Activated T-helper 9 cell treated with anti-CD3 and anti-CD28 coated beads, Interleukin-2, amount 50 U/mL, for 16 hours (primary cell): ENCODE results near the gene DNASE2B.

Experiments used
- DNase-seq: peaks from one replicate; pipeline ENCODE4 v3.0.0-alpha.2; 2020; ENCODE audit warnings: low read depth

DNASE2B gene, protein sequence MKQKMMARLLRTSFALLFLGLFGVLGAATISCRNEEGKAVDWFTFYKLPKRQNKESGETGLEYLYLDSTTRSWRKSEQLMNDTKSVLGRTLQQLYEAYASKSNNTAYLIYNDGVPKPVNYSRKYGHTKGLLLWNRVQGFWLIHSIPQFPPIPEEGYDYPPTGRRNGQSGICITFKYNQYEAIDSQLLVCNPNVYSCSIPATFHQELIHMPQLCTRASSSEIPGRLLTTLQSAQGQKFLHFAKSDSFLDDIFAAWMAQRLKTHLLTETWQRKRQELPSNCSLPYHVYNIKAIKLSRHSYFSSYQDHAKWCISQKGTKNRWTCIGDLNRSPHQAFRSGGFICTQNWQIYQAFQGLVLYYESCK

DNA sequence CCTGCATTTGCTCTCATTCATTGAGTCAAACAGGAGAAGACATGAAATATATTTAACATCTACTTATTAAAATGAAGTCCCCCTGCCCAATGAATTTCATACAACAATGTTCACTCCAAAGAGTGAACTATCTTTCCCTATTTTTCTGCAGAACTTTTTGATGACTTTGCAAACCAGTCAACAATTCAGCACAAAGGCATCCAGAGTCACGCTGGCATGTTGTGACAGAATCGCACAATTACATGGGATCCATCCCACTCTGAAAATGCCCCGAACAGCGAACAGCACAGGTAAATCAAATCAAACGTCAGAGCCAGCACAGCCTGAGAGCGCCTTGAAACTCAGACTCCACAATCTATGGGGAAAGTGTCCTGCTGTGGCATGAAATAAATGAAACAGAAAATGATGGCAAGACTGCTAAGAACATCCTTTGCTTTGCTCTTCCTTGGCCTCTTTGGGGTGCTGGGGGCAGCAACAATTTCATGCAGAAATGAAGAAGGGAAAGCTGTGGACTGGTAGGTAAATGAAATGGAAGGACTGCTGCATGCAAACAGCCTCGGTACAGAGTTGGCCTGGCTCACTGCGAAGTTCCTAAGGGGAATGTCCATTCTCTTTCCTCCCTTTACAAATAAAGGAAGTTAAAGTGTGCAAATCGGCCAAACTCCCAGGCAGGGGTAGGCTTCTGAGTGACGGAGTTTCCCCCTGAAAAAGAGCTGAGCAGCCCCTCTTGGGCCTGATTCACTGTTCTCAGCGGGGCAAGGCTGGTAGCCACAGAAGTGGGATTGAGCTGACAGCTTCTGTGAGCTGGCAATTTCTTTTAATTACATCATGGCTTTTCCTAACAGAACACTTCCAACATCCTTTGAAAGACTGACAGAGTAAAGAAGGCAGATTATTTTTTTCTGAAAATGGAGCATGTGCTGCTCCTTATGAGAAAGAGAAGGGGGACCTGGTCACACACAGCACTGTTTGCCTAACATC lies at the start of gene DNASE2B:
TSS of gene DNASE2B (plus strand) at position 310 of the 981 bp plus-strand sequence. CDS start at position 391, 81 bp downstream.
- no peak for DNase-seq

DNA sequence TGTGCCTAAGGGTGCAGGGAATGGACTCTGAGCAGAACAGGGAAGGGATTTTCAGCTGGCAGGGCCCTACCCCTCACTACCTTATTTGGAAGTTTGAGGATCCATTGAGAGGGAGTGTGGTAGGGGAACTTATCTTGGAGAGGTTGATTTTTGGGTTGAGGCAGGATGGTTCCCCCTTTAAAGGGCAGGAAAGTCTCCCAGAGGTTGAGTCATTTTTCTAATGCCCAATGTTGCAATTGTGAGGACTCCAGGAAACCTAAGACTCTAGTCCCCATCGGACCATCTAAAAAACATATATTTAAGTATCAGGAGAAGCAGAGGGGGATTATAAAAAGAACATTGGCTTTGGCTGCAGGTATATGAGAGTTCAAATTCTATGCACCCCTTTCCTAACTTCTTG lies 49.5 kb upstream of the DNASE2B start:
- DNase-seq: no peak

DNA sequence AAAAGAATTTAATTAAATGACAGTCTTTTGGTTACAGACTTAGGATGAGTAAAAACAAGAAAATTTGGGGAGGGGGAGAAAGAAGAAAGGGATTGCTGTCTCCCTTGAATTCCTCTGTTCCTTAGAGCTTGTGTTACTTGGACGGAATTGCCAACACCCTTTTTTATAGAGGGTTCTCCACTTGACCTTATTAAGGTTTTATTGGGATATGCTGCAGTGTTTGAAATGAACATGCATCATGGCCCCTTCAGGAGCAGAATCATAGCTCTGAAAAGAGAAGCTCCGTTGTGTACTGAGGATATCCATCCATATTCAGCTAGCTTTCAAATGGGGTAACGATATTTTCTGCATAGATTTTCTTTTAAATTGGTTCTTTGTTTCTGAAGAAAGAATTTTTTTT lies 48.2 kb upstream of the DNASE2B start:
- no peak for DNase-seq

DNA sequence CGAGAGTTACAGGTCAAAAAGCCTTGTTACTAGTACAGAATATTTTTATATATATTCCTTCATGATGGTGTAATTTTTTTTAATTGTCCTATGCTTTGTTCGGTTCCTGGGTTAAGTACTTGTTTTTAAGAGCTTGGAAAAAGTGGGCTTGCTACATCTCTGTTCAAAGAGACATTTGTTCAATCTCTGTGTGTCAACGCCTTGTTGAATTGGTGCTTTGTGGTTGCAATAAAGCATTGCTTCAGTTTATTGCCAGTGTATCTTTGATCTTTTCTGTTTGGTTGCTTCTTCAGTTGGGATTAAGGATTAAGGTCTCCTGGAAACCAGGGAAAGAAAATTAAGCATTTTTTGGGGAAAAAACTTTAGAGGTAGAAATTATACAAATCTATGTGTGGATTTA lies 47.7 kb upstream of the DNASE2B start:
- DNase-seq: no peak

DNA sequence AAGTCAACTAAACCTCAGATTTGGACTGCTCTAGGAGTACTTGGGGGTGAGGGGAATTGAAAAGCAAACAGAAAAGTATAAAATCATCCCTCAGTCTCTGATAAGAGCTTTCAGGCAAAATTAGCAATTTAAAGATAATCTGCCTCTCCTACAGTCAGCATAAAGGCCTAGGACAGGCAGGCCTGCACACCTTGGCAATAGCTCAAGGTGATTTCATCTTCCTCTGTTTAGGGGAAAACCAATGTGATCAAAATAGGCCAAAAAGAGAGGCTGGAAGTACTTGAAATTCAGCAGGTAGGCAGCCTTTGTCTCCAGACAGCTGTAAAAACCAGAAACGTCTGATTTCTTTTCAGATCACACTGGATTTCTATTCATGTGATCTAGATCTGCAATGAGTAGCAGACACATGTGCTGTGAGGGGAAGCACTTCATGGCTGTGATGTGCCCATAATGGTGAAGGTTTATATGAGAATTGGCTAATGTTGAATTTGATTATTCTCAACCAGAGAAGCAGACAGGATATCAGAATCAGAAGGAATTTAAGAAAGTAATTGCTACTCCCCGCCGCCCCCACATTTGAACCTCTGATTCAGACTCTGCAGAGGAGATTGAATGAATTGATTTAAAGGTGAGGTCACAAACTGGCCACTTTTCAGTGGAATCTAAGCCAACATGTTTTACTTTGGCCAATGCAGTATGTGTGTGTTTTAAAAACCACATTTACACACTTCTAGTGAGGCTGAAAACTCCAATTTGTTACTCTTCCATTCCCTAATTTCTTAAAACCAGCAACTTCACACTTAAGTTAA lies 45.8 kb upstream of the DNASE2B start:
- DNase-seq: no peak

DNA sequence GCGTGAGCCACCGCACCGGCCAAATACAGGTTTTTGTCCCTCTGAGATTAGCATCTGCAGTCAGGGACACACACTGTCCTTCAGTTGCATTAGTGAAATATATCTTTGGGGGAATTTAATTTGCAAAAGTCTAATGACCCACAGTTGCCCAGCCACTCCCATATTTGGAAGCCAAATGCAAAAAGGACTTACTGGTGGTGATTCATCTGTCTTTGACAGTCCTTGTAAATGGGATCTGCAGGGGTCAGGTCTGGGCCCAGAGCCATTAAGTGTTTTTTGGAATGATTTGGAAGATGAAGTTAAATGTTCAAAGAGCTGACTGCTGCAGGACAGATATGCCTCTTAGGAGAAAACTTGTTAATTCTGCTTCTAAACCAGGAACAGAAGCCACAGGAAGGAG lies 44.6 kb upstream of the DNASE2B start:
- no peak for DNase-seq

DNA sequence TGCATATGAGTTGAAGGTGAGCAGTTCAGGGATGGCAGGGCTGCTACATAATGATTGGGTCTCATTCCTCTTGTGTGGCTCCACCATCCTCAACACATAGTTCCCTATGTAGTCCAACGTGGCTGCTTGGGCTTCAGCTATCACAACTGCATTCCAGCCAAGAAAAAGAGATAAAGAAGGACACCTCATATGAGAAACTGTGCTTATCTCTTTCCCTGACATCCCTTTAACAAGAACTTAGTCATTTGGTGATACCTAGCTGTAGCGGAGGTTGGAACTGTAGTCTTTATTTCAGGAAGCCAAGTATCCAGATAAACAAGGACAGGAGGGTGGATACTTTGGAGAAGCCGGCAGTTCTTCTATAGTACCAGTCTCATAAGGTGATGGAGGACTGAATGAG lies 42.7 kb upstream of the DNASE2B start:
- no peak for DNase-seq

DNA sequence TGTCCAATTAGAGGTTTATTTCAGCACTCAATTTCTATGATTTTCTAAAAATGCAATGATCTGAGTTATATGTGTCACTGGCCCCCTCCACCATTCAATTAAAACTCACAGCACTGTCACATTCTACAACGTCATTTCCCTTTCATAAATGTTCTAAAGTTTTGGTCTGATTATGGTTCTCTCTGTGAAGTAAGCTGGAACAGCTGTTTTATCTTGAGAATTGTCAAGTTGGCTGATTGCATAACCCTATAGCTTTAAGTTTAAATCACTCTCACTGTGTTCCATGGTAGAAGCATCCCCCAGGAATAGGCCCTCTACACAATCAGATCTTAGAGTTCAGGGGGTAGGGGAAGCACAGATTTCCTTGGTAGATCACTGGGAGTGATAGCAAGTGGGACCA lies 41.4 kb upstream of the DNASE2B start:
- DNase-seq: no peak

DNA sequence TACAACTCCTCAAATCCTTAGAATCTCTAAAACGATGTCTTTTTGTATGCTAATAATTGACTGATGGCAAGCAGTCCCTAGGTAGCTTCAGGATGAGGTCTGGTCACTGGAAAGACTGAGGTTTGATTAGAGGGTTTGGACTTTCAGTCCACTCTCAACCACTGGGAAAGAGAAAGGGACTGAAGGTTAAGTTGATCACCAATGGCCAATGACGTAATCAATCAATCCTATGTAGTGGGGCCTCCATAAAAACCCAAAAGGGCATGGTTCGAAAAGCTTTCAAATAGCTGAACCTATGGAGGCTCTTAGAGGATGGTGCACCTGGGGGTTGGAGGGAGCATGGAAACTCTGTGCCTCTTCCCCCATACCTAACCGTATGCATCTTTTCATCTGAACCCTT lies 39.6 kb upstream of the DNASE2B start:
- DNase-seq: no peak

DNA sequence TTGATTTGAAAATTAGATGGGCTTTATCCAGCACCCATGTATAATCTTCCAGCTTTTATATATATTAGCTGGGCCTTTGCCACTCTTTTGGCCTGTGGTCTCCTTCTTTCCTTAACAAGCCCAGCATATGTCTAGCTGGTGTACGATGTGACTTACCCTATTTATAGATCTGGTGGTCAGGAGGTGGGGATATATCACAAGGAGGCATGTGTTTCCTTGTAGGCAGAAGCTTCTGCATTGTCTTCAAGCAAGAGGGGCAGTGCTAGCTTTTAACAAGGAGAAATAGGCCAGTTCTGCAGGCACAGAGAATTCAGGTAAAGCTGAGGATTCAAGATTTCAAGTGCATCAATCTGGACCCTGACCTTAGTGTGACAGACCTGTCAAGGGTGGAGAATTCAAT lies 38.0 kb upstream of the DNASE2B start:
- DNase-seq: no peak

DNA sequence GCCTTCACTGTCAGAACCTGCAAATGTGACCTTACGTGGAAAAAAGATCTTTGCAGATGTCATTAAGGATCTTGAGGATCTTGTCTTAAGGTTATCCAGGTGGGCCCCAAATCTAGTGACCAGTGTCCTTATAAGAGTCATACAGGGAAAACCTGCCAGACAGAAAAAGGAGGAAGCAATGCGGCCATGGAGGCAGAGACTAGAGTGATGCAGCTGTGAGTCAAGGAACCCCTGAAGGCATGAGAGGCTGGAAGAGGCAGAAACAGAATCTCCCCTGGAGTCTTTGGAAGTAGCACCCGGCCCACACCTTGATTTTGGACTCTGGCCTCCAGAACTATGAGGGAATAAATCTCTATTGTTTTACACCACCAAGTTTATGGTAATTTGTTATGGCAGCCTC lies 36.5 kb upstream of the DNASE2B start:
- DNase-seq: no peak

DNA sequence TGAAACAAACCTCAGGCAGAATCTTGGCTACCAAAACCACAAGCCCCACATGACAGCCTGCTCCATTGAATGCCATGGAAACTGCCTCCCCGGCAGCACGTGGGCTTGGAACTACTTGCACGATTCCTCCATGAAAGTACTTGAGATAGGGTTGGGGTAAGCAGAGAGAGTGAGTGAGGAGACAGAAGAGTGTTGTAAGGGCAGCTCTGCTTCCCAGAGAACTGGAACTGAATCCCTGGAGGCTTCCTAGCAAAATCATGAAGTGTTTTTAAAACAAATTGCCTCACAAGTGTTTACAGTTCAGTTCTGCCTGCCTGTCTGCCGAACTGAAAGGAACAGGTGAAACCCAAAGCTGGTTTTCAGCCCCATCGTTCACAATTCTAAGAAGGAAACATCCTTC lies 35.3 kb upstream of the DNASE2B start:
- no peak for DNase-seq

DNA sequence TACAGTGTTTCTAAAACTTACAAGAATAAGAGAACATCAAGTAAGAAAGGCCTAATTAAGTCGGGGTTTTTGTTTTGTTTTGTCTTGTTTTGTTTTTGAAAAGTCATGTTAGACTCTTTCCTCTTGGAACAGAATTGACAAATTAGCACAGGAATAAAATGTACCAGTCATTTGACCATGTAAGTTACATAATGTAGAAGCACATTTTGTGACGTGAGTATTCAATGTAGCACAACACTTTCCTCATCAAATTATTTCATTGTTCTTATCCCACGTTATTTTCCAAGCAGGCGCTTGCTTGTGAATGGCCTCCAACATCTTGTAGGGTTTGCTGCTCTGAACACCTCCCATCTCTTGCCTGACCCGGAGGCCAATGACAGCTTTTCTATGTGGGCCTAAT lies 34.7 kb upstream of the DNASE2B start:
- DNase-seq: no peak

DNA sequence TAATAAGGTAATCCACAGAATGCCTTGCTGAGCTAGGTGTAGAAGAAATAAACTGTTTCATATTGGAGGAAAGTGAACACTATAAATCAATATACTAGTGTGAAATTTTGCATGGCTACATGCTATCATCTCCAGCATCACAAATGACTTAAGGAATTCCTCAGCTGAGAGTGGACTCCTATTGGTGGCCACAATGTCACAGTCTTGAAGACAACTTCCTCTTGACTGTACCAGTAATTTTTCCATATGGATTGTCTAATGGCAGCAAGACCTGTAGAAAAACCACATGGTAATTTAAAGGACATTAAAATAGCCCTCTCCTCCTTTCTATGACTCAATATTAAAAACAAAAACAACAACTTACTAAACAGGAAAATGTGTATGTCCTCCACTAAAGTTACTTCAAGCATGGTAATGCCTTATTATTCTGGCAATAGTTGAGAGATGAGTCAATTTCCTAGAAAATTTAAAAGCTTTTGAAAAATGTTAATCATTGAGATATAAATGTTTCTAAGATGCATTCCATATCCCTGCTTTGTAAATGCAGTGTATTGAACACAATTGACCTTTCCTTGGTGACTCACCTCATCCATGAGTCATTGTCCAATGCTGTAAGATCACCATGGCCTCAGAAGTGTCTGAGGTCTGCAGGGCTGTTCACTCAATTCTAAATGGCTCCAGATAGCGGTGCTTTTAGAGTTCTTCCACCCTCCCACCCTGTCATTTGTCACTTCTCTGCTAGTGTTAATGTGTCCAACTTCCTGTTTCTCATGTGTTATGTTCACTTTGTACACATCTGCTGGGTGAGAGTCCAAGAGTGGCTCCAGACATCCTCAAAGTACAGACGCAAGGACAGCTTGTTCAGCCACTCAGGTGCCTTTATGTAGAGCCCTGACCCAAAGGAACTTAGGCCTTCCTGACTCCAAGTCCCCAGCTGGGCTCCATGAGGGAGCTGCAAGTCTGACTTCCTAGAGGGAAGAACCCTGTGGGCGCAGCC lies 32.8 kb upstream of the DNASE2B start:
- no peak for DNase-seq

DNA sequence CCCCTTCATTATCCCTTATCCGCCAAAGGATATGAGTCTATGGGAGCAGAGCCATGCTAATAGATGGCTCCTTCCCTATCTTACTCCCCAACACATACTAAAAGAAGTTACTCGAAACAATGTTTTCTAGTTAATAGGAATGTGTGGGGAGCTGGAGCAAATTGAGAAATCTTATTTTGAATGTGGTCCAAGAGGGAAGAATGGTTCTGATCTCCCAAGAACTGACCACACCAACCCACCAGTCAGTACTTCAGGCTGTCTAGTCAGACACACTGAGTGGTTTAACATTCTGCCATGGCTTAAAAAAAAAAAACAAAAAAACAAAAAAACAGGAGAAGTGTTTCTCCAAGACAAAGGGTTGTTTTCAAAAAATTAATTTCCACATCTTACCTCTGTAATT lies 31.5 kb upstream of the DNASE2B start:
- DNase-seq: no peak

DNA sequence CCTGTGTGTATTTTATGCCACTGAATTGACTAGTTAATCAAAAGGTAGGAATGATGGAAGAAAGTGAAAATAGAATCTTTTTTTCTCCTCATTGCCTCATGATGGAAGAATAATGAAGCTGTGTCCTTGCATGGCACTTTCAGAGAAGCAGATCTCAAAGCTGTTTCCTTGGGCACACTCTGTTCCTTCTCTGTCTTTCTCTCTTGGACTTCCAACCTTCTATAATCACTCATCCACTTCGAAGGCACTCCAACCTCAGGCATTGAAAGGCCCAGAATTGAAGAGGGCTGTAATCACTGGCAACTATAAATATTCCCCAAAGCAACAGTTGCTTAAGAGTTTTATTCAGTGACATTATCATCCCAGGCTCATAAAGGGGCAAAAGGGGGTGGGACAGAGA lies 31.1 kb upstream of the DNASE2B start:
- no peak for DNase-seq

DNA sequence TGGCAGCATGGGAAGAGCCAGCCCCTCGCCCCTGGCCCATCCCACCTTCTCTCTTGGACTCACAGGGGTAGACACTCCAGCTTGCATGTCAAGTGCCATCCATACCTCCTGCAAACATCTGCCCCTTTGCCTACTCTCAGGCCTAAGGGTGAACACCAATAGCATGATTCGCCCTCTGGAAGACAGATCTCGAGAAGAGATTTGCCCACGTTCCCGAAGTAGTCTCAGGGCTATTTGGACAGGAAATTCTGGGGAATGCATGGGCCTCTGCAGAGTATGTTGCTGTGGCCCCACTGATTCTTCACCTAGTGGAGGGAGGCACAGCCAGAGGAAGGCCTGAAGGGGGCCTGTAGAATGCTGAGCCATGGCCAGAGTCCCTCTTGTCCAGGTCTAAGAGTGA lies 29.8 kb upstream of the DNASE2B start:
- DNase-seq: no peak

DNA sequence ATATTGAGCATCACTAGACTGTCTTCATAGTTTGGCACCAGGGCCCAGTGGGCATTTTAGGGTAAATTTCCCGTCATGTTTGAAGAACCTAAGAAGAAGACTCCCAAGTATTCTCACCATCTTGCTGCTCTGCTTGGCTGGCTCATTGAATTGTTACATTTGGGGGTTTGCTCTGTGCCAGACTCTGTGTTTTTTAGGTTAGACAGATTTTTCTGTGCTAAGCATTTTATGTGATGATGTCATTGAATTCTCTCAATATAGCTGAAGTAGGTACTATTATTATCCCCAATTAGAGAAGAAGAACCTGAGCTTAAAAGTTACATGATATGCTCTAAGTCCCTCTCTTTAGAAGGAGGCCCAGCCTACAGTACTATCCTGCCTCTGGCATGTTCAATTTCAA lies 28.0 kb upstream of the DNASE2B start:
- no peak for DNase-seq

DNA sequence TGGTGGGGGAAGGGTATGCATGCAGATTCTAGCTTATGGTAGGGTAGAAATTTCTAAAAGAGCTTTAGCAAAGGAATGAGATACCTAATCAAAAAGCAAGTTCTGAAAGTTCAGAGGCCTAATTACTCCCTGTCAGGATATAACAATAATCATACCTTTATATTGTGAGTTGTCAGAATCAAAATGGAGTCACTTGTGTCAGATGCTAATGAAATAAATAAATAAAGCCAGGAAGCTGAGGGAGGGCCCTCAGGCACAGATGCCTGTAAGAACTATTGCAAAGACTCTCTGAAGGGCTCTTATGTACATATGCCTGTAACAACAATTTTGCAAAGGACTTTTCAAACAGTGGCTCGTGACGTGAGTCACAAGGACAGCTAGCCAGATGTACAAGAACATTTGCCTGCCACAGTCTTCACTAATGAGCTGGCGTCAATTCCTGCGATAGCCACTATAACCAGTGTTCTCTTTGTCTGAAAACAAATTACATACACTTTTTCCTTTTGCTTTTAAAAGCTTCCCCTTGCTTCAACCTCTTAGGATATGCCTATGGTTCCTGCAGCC lies 27.4 kb upstream of the DNASE2B start:
- DNase-seq: no peak

DNA sequence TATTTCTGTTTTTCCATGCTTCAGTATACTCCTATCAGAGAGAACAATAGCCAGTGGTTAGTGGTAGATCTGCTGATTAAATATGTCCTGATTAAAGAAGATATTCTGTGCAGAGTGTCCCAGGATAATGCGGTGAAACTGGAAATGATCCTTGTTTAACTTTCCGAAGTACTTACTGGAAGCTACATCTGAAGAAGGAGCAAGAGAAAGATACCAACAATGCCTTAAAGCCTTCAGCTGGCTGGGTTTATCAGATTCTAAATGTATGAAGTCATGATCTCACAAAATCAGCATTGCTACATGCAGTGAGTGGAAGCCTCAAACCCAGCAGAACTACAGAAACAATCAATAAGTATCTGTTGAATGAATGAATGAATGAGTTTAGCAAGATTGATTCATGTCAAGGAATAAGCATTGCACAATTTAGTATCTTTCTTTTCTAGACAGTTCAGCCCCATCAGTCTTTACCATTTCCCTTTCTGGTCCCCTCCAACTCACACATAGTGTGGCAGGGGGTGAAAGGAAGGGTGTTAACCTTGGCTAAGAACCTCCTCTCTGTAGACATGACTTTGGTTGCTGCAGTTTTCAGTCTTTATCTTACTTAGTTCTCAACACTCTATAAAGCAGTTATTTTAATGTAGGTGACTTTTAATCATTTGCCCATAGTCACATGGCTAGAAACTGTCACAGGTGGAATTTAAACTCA lies 24.7 kb upstream of the DNASE2B start:
- DNase-seq: no peak
